CD4-positive, CD25-positive, alpha-beta regulatory T cell (primary cell): Measurements from ENCODE around the gene C11orf21. TPM values are rescaled to one million over a fixed set of nuclear protein-coding genes. Genes with fewer than 3 reads are reported as not detected.
A peak's percentile ranks its signal among the peaks of the same experiment; 100 is the strongest.

Source experiments
- ATAC-seq, 2 donors: fragments of 150-1000 bp; cut with Tn5 transposase; one replicate each; pipeline ENCODE4 v1.10.0; 2021; ENCODE audit warnings: low read depth in 2 of 2, moderate number of reproducible peaks in 2 of 2, moderate library complexity in 1 of 2
- DNase-seq, 3 donors: peaks; one replicate each; pipeline versions ENCODE4 v3.0.0 to v3.0.0-alpha.2; 2012 to 2022; ENCODE audit warnings: mixed read lengths in 1 of 3
- H3K27ac ChIP-seq: one replicate; pipeline ENCODE4 v1.7.0; 2013; ENCODE audit warnings: mild to moderate bottlenecking, low read length; ENCODE audit not compliant: insufficient read depth, poor library complexity, severe bottlenecking
- H3K27me3 ChIP-seq: one replicate; pipeline ENCODE4 v1.7.0; 2013; ENCODE audit warnings: low read length; ENCODE audit not compliant: control insufficient read depth, insufficient read depth
- H3K36me3 ChIP-seq: one replicate; pipeline ENCODE4 v1.7.0; 2013; ENCODE audit warnings: mild to moderate bottlenecking, low read length, moderate library complexity; ENCODE audit not compliant: control insufficient read depth, insufficient read depth
- H3K4me1 ChIP-seq: 2 replicates; pipeline ENCODE4 v1.7.0; 2013; ENCODE audit warnings: mild to moderate bottlenecking, low read length; ENCODE audit not compliant: insufficient read depth, control insufficient read depth, poor library complexity, severe bottlenecking
- H3K4me3 ChIP-seq: one replicate; pipeline ENCODE4 v1.7.0; 2013; ENCODE audit warnings: low read depth, mild to moderate bottlenecking, low read length, moderate library complexity
- H3K9me3 ChIP-seq, 2 experiments: 1 replicate in 1 of 2; 2 replicates in 1 of 2; pipeline ENCODE4 v1.7.0; 2013; ENCODE audit warnings: low read length in 2 of 2, mild to moderate bottlenecking in 1 of 2, moderate library complexity in 1 of 2; ENCODE audit not compliant: control insufficient read depth in 2 of 2
- H3K27ac Mint-ChIP-seq, 3 donors: one replicate each; pipeline ENCODE4 v1.8.0; 2020 to 2022; ENCODE audit warnings: mild to moderate bottlenecking in 3 of 3, mixed read lengths in 3 of 3, moderate library complexity in 2 of 3
- H3K27me3 Mint-ChIP-seq: one replicate; pipeline ENCODE4 v1.8.0; 2022; ENCODE audit warnings: mild to moderate bottlenecking, mixed read lengths
- H3K36me3 Mint-ChIP-seq: one replicate; pipeline ENCODE4 v1.8.0; 2020; ENCODE audit warnings: mixed read lengths
- H3K4me1 Mint-ChIP-seq, 4 donors: one replicate each; pipeline ENCODE4 v1.8.0; 2020 to 2022; ENCODE audit warnings: mixed read lengths in 4 of 4, mild to moderate bottlenecking in 1 of 4
- H3K4me3 Mint-ChIP-seq, 4 donors: one replicate each; pipeline ENCODE4 v1.8.0; 2020 to 2022; ENCODE audit warnings: mild to moderate bottlenecking in 4 of 4, mixed read lengths in 4 of 4, moderate library complexity in 3 of 4
- H3K9me3 Mint-ChIP-seq, 7 donors: one replicate each; pipeline ENCODE4 v1.8.0; 2020 to 2022; ENCODE audit warnings: mixed read lengths in 7 of 7, mild to moderate bottlenecking in 3 of 7, moderate library complexity in 2 of 7
- polyA plus RNA-seq, 4 donors: library from polyadenylated mRNA; unstranded; fragments of 300-500 nt; fragmentation: Illumina TruSeq; gene quantifications; one replicate each; pipeline ENCODE4 v1.2.3, GENCODE V29; 2021
- total RNA-seq: library from RNA; stranded (reverse); gene quantifications from one replicate; pipeline ENCODE4 v1.2.3, GENCODE V29; 2022

C11orf21 gene
- total and polyA plus RNA-seq, 5 donors from 2014 or later = 11.9 to 41.8 (median 16.8) TPM

DNA sequence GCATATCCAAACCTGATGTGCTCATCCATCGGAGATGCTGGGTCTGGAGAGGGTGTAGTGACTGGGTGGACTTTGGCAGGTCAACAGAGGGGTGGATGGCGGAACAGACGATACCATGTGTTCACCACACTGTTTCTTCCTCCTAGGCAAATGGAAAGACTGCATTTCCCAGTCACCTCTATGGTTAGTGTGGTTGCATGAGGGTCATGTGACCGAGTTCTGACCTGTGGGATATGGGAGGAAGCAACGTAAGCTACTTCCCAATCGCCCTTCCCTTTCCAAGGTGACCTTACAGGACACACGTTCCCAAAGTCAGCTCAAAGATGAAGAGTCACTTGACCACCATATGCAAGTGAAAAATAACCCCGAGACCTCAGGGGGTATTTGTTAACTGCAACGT lies 27.8 kb upstream of the C11orf21 start:
- Histone ChIP-seq H3K27ac (no peak overlapping the region), H3K4me3 (no peak overlapping the region), H3K27me3 (no peaks in the 10 kb centered on the region), H3K9me3 (peaks cover 0 to 4% of the 10 kb centered on the region in 2 experiments), H3K4me1 (no peaks in the 10 kb centered on the region), H3K36me3 (no peaks in the 10 kb centered on the region)
- no peak overlapping the region for H3K4me3 Mint-ChIP-seq
- no peaks in the 10 kb centered on the region for H3K36me3 Mint-ChIP-seq
- DNase-seq (no peak), ATAC-seq (no peak)
- no peaks in the 10 kb centered on the region for H3K27me3 Mint-ChIP-seq
- H3K4me1 Mint-ChIP-seq = peaks cover 0 to 2% (median 0%) of the 10 kb centered on the region in 4 donors
- H3K9me3 Mint-ChIP-seq = peaks cover 0 to 9% (median 2%) of the 10 kb centered on the region in 7 donors
- no peak overlapping the region for H3K27ac Mint-ChIP-seq

DNA sequence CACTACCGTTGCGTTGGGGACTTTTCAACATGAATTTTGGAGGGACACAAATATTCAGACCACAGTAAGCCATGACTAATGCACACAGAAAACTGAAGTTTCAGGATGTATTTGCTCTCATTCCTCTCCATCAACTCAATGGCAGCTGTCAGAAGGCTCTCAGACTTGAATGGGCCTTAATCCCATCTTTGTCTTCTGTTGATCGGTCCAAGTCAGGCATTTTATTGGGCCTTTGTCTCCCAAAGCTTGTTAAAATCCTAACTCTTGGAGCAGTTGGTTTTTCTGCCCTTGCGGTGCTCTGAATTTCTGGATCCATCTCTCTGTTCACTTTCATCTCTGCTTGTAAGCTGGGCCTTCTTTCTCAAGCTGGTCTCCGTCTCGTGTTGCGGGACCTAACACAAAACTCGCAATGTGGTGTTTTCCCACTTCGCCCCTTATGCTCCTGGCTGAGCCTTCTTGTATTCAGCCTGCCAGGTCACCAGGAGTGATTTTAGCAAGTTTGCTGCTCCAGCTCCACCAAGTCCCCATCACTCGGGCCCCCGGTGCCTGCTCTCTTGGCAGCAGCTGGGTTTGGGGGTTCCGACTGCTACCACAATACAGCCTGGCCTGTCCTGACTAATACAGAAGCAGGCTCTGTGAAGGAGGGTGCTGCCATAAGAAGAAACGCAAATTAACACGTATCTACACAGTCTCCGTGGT lies 27.1 kb upstream of the C11orf21 start:
- Mint-ChIP-seq H3K27me3 (no peaks in the 10 kb centered on the region), H3K4me1 (peaks cover 0 to 2% (median 0%) of the 10 kb centered on the region in 4 donors), H3K27ac (peak overlapping the region in 1 of 3 donors; percentile 48), H3K4me3 (no peak overlapping the region), H3K9me3 (peaks cover 0 to 10% (median 2%) of the 10 kb centered on the region in 7 donors), H3K36me3 (no peaks in the 10 kb centered on the region)
- H3K36me3 ChIP-seq = no peaks in the 10 kb centered on the region
- H3K4me3 ChIP-seq = no peak overlapping the region
- H3K9me3 ChIP-seq = peaks cover 0 to 4% of the 10 kb centered on the region in 2 experiments
- no peaks in the 10 kb centered on the region for H3K4me1 ChIP-seq
- DNase-seq (no peak), ATAC-seq (no peak)
- H3K27me3 ChIP-seq = no peaks in the 10 kb centered on the region
- H3K27ac ChIP-seq = no peak overlapping the region

GRCh38 chr11:2328021-2328420 lies 26.3 kb upstream of the C11orf21 start:
- Histone ChIP-seq H3K27ac (no peak overlapping the region), H3K4me1 (no peaks in the 10 kb centered on the region), H3K9me3 (peaks cover 0 to 4% of the 10 kb centered on the region in 2 experiments), H3K4me3 (no peak overlapping the region), H3K27me3 (no peaks in the 10 kb centered on the region), H3K36me3 (no peaks in the 10 kb centered on the region)
- Mint-ChIP-seq H3K27me3 (no peaks in the 10 kb centered on the region), H3K36me3 (no peaks in the 10 kb centered on the region), H3K4me1 (peaks cover 0 to 2% (median 0%) of the 10 kb centered on the region in 4 donors), H3K4me3 (no peak overlapping the region), H3K9me3 (peaks cover 0 to 12% (median 4%) of the 10 kb centered on the region in 7 donors), H3K27ac (no peak overlapping the region)
- no peak for ATAC-seq
- no peak for DNase-seq

DNA sequence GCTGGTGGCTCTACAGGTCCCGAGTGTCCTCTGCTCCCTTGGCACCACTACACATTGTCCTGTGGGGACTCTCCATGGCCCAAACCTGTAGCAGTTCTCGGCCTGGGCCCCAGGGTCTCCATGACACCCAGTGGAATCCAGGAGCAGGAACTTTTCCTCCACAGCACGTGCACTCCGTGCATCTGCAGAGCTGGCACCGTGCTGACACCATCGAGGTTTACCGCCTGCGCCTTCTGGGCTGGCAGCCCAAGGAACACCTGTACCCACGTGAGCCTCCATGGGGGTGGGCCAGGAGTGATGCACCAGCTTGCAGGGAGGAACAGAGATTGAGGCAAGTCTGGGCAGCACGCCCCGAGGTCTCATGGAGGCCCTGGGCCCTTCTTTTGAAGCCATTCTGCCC lies 25.3 kb upstream of the C11orf21 start:
- H3K27ac Mint-ChIP-seq = no peak overlapping the region
- DNase-seq = no peak
- peaks cover 0 to 14% (median 6%) of the 10 kb centered on the region in 7 donors for H3K9me3 Mint-ChIP-seq
- ATAC-seq = no peak
- H3K4me3 Mint-ChIP-seq = no peak overlapping the region
- Histone ChIP-seq H3K36me3 (no peaks in the 10 kb centered on the region), H3K27ac (no peak overlapping the region), H3K27me3 (no peaks in the 10 kb centered on the region), H3K9me3 (peaks cover 0 to 4% of the 10 kb centered on the region in 2 experiments), H3K4me3 (no peak overlapping the region), H3K4me1 (no peaks in the 10 kb centered on the region)
- no peaks in the 10 kb centered on the region for H3K27me3 Mint-ChIP-seq
- peaks cover 0 to 2% (median 0%) of the 10 kb centered on the region in 4 donors for H3K4me1 Mint-ChIP-seq
- no peaks in the 10 kb centered on the region for H3K36me3 Mint-ChIP-seq

- no peak overlapping the region for H3K27ac ChIP-seq
- ATAC-seq = no peak
- H3K9me3 Mint-ChIP-seq = peaks cover 0 to 8% (median 7%) of the 10 kb centered on the region in 7 donors
- H3K27me3 ChIP-seq = no peaks in the 10 kb centered on the region
- H3K9me3 ChIP-seq = peaks cover 0 to 2% of the 10 kb centered on the region in 2 experiments
- H3K4me1 Mint-ChIP-seq = peaks cover 0 to 2% (median 0%) of the 10 kb centered on the region in 4 donors
- H3K4me3 Mint-ChIP-seq = no peak overlapping the region
- no peak overlapping the region for H3K4me3 ChIP-seq
- H3K36me3 Mint-ChIP-seq = no peaks in the 10 kb centered on the region
- no peak for DNase-seq
- H3K36me3 ChIP-seq = no peaks in the 10 kb centered on the region
- no peaks in the 10 kb centered on the region for H3K27me3 Mint-ChIP-seq
- no peaks in the 10 kb centered on the region for H3K4me1 ChIP-seq
- H3K27ac Mint-ChIP-seq = no peak overlapping the region
Observed at GRCh38 chr11:2325719-2326118, 24.0 kb upstream of the C11orf21 start.

DNA sequence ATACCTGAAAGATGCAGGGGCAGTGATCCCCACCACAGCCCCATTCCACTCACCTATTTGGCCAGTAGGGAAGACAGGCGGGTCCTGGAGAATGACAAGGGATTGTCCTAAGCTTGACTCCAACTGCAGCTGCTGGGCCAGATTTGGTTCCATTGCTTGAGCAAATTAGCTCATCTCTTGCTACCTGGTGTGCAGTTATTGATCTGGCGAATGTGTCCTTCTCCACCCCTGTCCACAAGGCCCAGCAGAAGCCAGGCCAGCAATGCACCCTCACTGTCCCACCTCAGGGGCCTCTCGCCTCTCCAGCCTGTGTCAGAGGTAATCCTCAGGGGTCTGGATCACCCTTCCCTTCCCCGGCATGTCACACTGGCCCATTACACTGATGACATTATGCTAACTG lies 23.4 kb upstream of the C11orf21 start:
- no peaks in the 10 kb centered on the region for H3K27me3 Mint-ChIP-seq
- Histone ChIP-seq H3K27me3 (no peaks in the 10 kb centered on the region), H3K27ac (no peak overlapping the region), H3K9me3 (no peaks in the 10 kb centered on the region), H3K36me3 (no peaks in the 10 kb centered on the region), H3K4me1 (no peaks in the 10 kb centered on the region), H3K4me3 (no peak overlapping the region)
- H3K27ac Mint-ChIP-seq = no peak overlapping the region
- no peaks in the 10 kb centered on the region for H3K36me3 Mint-ChIP-seq
- no peak for ATAC-seq
- DNase-seq = no peak
- H3K9me3 Mint-ChIP-seq = peaks cover 0 to 8% (median 4%) of the 10 kb centered on the region in 7 donors
- H3K4me1 Mint-ChIP-seq = peaks cover 0 to 2% (median 0%) of the 10 kb centered on the region in 4 donors
- peak overlapping the region in 1 of 4 donors; percentile 43 for H3K4me3 Mint-ChIP-seq

GRCh38 chr11:2321311-2321683 lies 19.6 kb upstream of the C11orf21 start:
- Mint-ChIP-seq H3K4me3 (no peak overlapping the region), H3K9me3 (peaks cover 0 to 8% (median 4%) of the 10 kb centered on the region in 7 donors), H3K36me3 (peaks cover 7% of the 10 kb centered on the region), H3K27ac (no peak overlapping the region), H3K4me1 (peaks cover 0 to 10% (median 0%) of the 10 kb centered on the region in 4 donors), H3K27me3 (no peaks in the 10 kb centered on the region)
- Histone ChIP-seq H3K9me3 (no peaks in the 10 kb centered on the region), H3K27ac (no peak overlapping the region), H3K27me3 (no peaks in the 10 kb centered on the region), H3K4me3 (no peak overlapping the region), H3K36me3 (no peaks in the 10 kb centered on the region), H3K4me1 (peaks cover 3% of the 10 kb centered on the region)
- DNase-seq (no peak), ATAC-seq (no peak)
